Measurements from ENCODE around the gene C14orf180. TPM values are rescaled to one million over a fixed set of nuclear protein-coding genes. Genes with fewer than 3 reads are reported as not detected.

C14orf180 gene
- total and polyA plus RNA-seq, 10 of the 15 experiments (the other 5 are each of a cell fraction or from before 2014, with no cell fraction given) = not detected

GRCh38 chr14:104638927-104639450, 59.4 kb downstream of the C14orf180 start:
- Histone ChIP-seq H3K36me3 (ENCODE audit: control insufficient read depth in 2 of 2, insufficient read depth in 2 of 2, low read length in 1 of 2) (no peaks in the 10 kb centered on the region), H3K4me1 (ENCODE audit: control insufficient read depth, insufficient read depth, low read length) (no peaks in the 10 kb centered on the region), H2AFZ (ENCODE audit: control insufficient read depth, low read depth, low read length) (no peak overlapping the region), H3K27ac (ENCODE audit: control insufficient read depth, insufficient read depth) (no peak overlapping the region), H3K4me3 (no peak overlapping the region), H3K9me3 (replicated peaks; ENCODE audit: control insufficient read depth, insufficient read depth, low read length) (no peaks in the 10 kb centered on the region), H3K27me3 (replicated peaks in 1 of 2; ENCODE audit: control insufficient read depth in 2 of 2, insufficient read depth in 2 of 2, low read length in 1 of 2) (no peaks in the 10 kb centered on the region), H3K79me2 (ENCODE audit: control insufficient read depth, insufficient read depth, low read length) (no peaks in the 10 kb centered on the region), H4K20me1 (ENCODE audit: control insufficient read depth, insufficient read depth) (no peaks in the 10 kb centered on the region), H3K9ac (ENCODE audit: control insufficient read depth, insufficient read depth, low read length) (no peak overlapping the region), H3K4me2 (ENCODE audit: control insufficient read depth, insufficient read depth) (no peak overlapping the region)
- intact Hi-C loops (cut with micrococcal nuclease; ENCODE audit: unreplicated experiment) = no loop called here
- ATAC-seq (no peak), FAIRE-seq (no peak), DNase-seq (ENCODE audit: low read depth, low spot score) (no peak)
- WGBS (ENCODE audit: insufficient coverage, insufficient replicate concordance, low lambda C conversion rate, missing lambda C conversion rate) = 8% methylated on average over 13 of the region's 13 CpGs
- ChIA-PET POLR2A (no interaction called here), CTCF (interaction anchor here (2.7 kb wide), 1 partner anchor 9 kb away, joined by 6 read pairs; no protein-coding TSS in a partner anchor), RAD21 (ENCODE audit: unreplicated experiment) (interaction anchor here (1.0 kb wide), 1 partner anchor 561 kb away, joined by 5 read pairs; no protein-coding TSS in a partner anchor), SMC1A (ENCODE audit: uncharacterized antibody, unreplicated experiment) (no interaction called here)
- BruUV-seq (replicated peaks) = no TSS peak
- in situ Hi-C loops (cut with MboI) = no loop called here
- no peak for TF ChIP-seq ASH2L (IDR thresholded peaks at IDR 0.05; ENCODE audit: borderline replicate concordance, low read depth)
- no peak for TF ChIP-seq TBL1XR1 (IDR thresholded peaks at IDR 0.05; ENCODE audit: low read depth, low read length)
- no peak for TF ChIP-seq CUX1 (IDR thresholded peaks at IDR 0.05; ENCODE audit: insufficient replicate concordance, low read depth, low read length)
- TF ChIP-seq EGR1 (IDR thresholded peaks at IDR 0.05; ENCODE audit: borderline replicate concordance in 1 of 2, low read depth in 2 of 2, low read length in 2 of 2) = no peak
- no peak for TF ChIP-seq RCOR1 (conservative IDR thresholded peaks at IDR 0.05; ENCODE audit: low read depth, low read length)
- no peak for TF ChIP-seq SREBF1 (IDR thresholded peaks at IDR 0.05; ENCODE audit: low read length)
- no peak for TF ChIP-seq REST (IDR thresholded peaks at IDR 0.05; ENCODE audit: low read depth, low read length)
- no peak for TF ChIP-seq IRF4 (IDR thresholded peaks at IDR 0.05; ENCODE audit: low read depth, low read length)
- no peak for TF ChIP-seq SUPT20H (IDR thresholded peaks at IDR 0.05; ENCODE audit: borderline replicate concordance, control insufficient read depth, low read depth, low read length)
- TF ChIP-seq RELB (IDR thresholded peaks at IDR 0.05; ENCODE audit: low read depth) = no peak
- no peak for TF ChIP-seq TCF12 (IDR thresholded peaks at IDR 0.05; ENCODE audit: low read depth, low read length)
- no peak for TF ChIP-seq LARP7 (IDR thresholded peaks at IDR 0.05)
- TF ChIP-seq HDAC6 (IDR thresholded peaks at IDR 0.05; ENCODE audit: unreplicated experiment) = no peak

All from GM12878 (cell line).